Naive thymus-derived CD4-positive, alpha-beta T cell (primary cell): ENCODE results near the gene IGFBP4. TPM values are rescaled to one million over a fixed set of nuclear protein-coding genes. Genes with fewer than 3 reads are reported as not detected.
A peak's percentile ranks its signal among the peaks of the same experiment; 100 is the strongest.

Source experiments
- ATAC-seq: fragments of 150-1000 bp; cut with Tn5 transposase; 2 replicates; pipeline ENCODE4 v1.10.0; 2021; ENCODE audit warnings: mild to moderate bottlenecking, moderate library complexity
- CTCF ChIA-PET: fragments of 350-600 bp; sonication (Branson Sonifier 250); formaldehyde crosslinking; loops from one replicate; lab custom pipeline; 2021; ENCODE audit warnings: antibody characterized with exemption; lab: Charles Lee
- POLR2A ChIA-PET: fragments of 350-600 bp; sonication (Branson Sonifier 250); formaldehyde crosslinking; loops from one replicate; lab custom pipeline; 2021; ENCODE audit warnings: antibody characterized with exemption, inconsistent platforms; lab: Charles Lee
- DNase-seq, 9 donors: peaks; one replicate each; pipeline versions ENCODE4 v3.0.0 to v3.0.0-alpha.2; 2020 to 2022; ENCODE audit warnings: mixed read lengths in 1 of 9
- H3K27ac ChIP-seq: one replicate; pipeline ENCODE4 v1.7.0; 2013; ENCODE audit warnings: mild to moderate bottlenecking, low read depth, low read length, moderate library complexity
- H3K27me3 ChIP-seq, 2 donors: one replicate each; pipeline ENCODE4 v1.7.0; 2013; ENCODE audit warnings: low read length in 2 of 2, mild to moderate bottlenecking in 2 of 2, moderate library complexity in 2 of 2; ENCODE audit not compliant: control insufficient read depth in 2 of 2, insufficient read depth in 2 of 2
- H3K36me3 ChIP-seq, 3 experiments: 1 replicate in 2 of 3; 2 replicates in 1 of 3; pipeline ENCODE4 v1.7.0; 2013; ENCODE audit warnings: low read length in 3 of 3, mild to moderate bottlenecking in 3 of 3, moderate library complexity in 1 of 3; ENCODE audit not compliant: insufficient read depth in 3 of 3, control insufficient read depth in 2 of 3
- H3K4me1 ChIP-seq, 2 donors: one replicate each; pipeline ENCODE4 v1.7.0; 2013; ENCODE audit warnings: low read length in 2 of 2, mild to moderate bottlenecking in 2 of 2, moderate library complexity in 1 of 2; ENCODE audit not compliant: control insufficient read depth in 2 of 2, insufficient read depth in 2 of 2
- H3K4me3 ChIP-seq: 2 replicates; pipeline ENCODE4 v1.7.0; 2013; ENCODE audit warnings: mild to moderate bottlenecking, low read length
- H3K9me3 ChIP-seq, 3 experiments: 1 replicate in 2 of 3; 2 replicates in 1 of 3; pipeline ENCODE4 v1.7.0; 2013; ENCODE audit warnings: low read length in 3 of 3; ENCODE audit not compliant: control insufficient read depth in 2 of 3
- H3K27ac Mint-ChIP-seq, 9 donors: one replicate each; pipeline ENCODE4 v1.8.0; 2020 to 2022; ENCODE audit warnings: mixed read lengths in 9 of 9, mild to moderate bottlenecking in 8 of 9, moderate library complexity in 5 of 9, inconsistent platforms in 2 of 9
- H3K27me3 Mint-ChIP-seq, 5 donors: one replicate each; pipeline ENCODE4 v1.8.0; 2021 to 2022; ENCODE audit warnings: mixed read lengths in 5 of 5, mild to moderate bottlenecking in 1 of 5
- H3K36me3 Mint-ChIP-seq, 5 donors: one replicate each; pipeline ENCODE4 v1.8.0; 2020 to 2022; ENCODE audit warnings: mixed read lengths in 5 of 5, mild to moderate bottlenecking in 3 of 5, inconsistent platforms in 1 of 5
- H3K4me1 Mint-ChIP-seq, 7 donors: one replicate each; pipeline ENCODE4 v1.8.0; 2020 to 2022; ENCODE audit warnings: mixed read lengths in 7 of 7, mild to moderate bottlenecking in 3 of 7, inconsistent platforms in 1 of 7
- H3K4me3 Mint-ChIP-seq, 10 donors: one replicate each; pipeline ENCODE4 v1.8.0; 2020 to 2022; ENCODE audit warnings: mild to moderate bottlenecking in 10 of 10, mixed read lengths in 10 of 10, moderate library complexity in 6 of 10, inconsistent platforms in 2 of 10
- H3K9me3 Mint-ChIP-seq, 11 donors: one replicate each; pipeline ENCODE4 v1.8.0; 2020 to 2022; ENCODE audit warnings: mixed read lengths in 11 of 11, mild to moderate bottlenecking in 4 of 11, inconsistent platforms in 1 of 11, moderate library complexity in 1 of 11
- intact Hi-C, 2 donors: fragments of 100-400 bp; cut with micrococcal nuclease; formaldehyde crosslinking; loops; one replicate each; pipeline ENCODE4 v1.15.1; 2023
- polyA plus RNA-seq, 2 donors: library from polyadenylated mRNA; unstranded; fragments of 300-500 nt; fragmentation: Illumina TruSeq; gene quantifications; one replicate each; pipeline ENCODE4 v1.2.3, GENCODE V29; 2021
- total RNA-seq, 6 experiments: library from RNA in 5 of 6; stranded (reverse) in 5 of 6; gene quantifications; 1 replicate in 5 of 6; 2 replicates in 1 of 6; pipeline ENCODE4 v1.2.3 and lab custom pipeline; 2021 to 2026

IGFBP4 gene
- total and polyA plus RNA-seq, 7 experiments from 2014 or later: 0.45 to 116 (median 1.8) TPM

- H3K27ac Mint-ChIP-seq: peak overlapping the region in 4 of 9 donors; percentile 59 to 97 (median 84)
- H3K27me3 ChIP-seq: peaks cover 0 to 5% of the 10 kb centered on the region in 2 donors
- H3K9me3 ChIP-seq: no peaks in the 10 kb centered on the region
- H3K4me1 ChIP-seq: peaks cover 0 to 16% of the 10 kb centered on the region in 2 donors
- no peak for DNase-seq
- no peaks in the 10 kb centered on the region for H3K9me3 Mint-ChIP-seq
- no peak for ATAC-seq
- peak overlapping the region; percentile 96 for H3K4me3 ChIP-seq
- ChIA-PET CTCF (interaction anchor here (0.9 to 4.2 kb wide), 11 partner anchors 9 to 145 kb away, joined by 3 to 34 read pairs (median 4); no protein-coding TSS in a partner anchor), POLR2A (interaction anchor here (0.5 to 1.9 kb wide), 16 partner anchors 10 to 1600 kb away, joined by 3 to 19 read pairs (median 4); partner anchors contain the start of genes CCR7 and DNAJC7)
- no peaks in the 10 kb centered on the region for H3K36me3 ChIP-seq
- peaks cover 0 to 20% (median 0%) of the 10 kb centered on the region in 5 donors for H3K36me3 Mint-ChIP-seq
- peaks cover 6 to 44% (median 23%) of the 10 kb centered on the region in 7 donors for H3K4me1 Mint-ChIP-seq
- intact Hi-C loops: loop anchor here (2.0 to 5.0 kb wide), 5 partner anchors 16 to 200 kb away; partner anchors contain the start of genes CDC6 (in 1 of the 2) and WIPF2 (in 1 of the 2)
- peak overlapping the region; percentile 87 to 99 (median 92) for H3K4me3 Mint-ChIP-seq
- peak overlapping the region; percentile 41 for H3K27ac ChIP-seq
- H3K27me3 Mint-ChIP-seq: peaks cover 0 to 2% (median 0%) of the 10 kb centered on the region in 5 donors
Observed at GRCh38 chr17:40417258-40417608, 26.0 kb upstream of the IGFBP4 start.

- H3K36me3 ChIP-seq: no peaks in the 10 kb centered on the region
- DNase-seq (peak; percentile 92 to 98 (median 98)), ATAC-seq (peak; percentile 100)
- peak within 1 kb of the TSS; percentile 71 for H3K27ac ChIP-seq
- peaks cover 0 to 2% (median 0%) of the 10 kb centered on the region in 5 donors for H3K27me3 Mint-ChIP-seq
- H3K36me3 Mint-ChIP-seq: peaks cover 0 to 15% (median 0%) of the 10 kb centered on the region in 5 donors
- CTCF ChIA-PET: interaction anchor here (0.9 to 4.2 kb wide), 13 partner anchors 9 to 144 kb away, joined by 3 to 34 read pairs (median 4); no protein-coding TSS in a partner anchor
- H3K4me1 Mint-ChIP-seq: peaks cover 6 to 41% (median 23%) of the 10 kb centered on the region in 7 donors
- H3K4me1 ChIP-seq: peaks cover 0 to 16% of the 10 kb centered on the region in 2 donors
- POLR2A ChIA-PET: interaction anchor here (0.5 to 1.9 kb wide), 25 partner anchors 9 to 1600 kb away, joined by 3 to 19 read pairs (median 4); partner anchors contain the start of genes CCR7, DNAJC7 and PSMD3
- peaks cover 0 to 5% of the 10 kb centered on the region in 2 donors for H3K27me3 ChIP-seq
- H3K4me3 Mint-ChIP-seq: peak within 1 kb of the TSS; percentile 87 to 99 (median 92)
- no peaks in the 10 kb centered on the region for H3K9me3 ChIP-seq
- peak within 1 kb of the TSS; percentile 96 for H3K4me3 ChIP-seq
- H3K9me3 Mint-ChIP-seq: no peaks in the 10 kb centered on the region
- peak within 1 kb of the TSS; percentile 75 to 97 (median 90) for H3K27ac Mint-ChIP-seq
- intact Hi-C loops: loop anchor here (1.0 to 5.0 kb wide), 9 partner anchors 9 to 201 kb away; partner anchors contain the start of genes CDC6 (in 1 of the 2) and WIPF2 (in 1 of the 2)
Observed at GRCh38 chr17:40417609-40418427, 25.4 kb upstream of the IGFBP4 start, which contains the start of gene TOP2A. TOP2A (minus strand) TSS chr17:40417896; CDS start chr17:40417791, 105 bp downstream.

GRCh38 chr17:40418428-40418706 lies 24.9 kb upstream of the IGFBP4 start:
- DNase-seq: no peak
- peaks cover 6 to 38% (median 23%) of the 10 kb centered on the region in 7 donors for H3K4me1 Mint-ChIP-seq
- peak overlapping the region; percentile 87 to 99 (median 92) for H3K4me3 Mint-ChIP-seq
- Histone ChIP-seq H3K9me3 (no peaks in the 10 kb centered on the region), H3K36me3 (no peaks in the 10 kb centered on the region), H3K27ac (peak overlapping the region; percentile 71), H3K27me3 (peaks cover 0 to 5% of the 10 kb centered on the region in 2 donors), H3K4me3 (peak overlapping the region; percentile 96), H3K4me1 (peaks cover 0 to 16% of the 10 kb centered on the region in 2 donors)
- peak overlapping the region; percentile 75 to 97 (median 90) for H3K27ac Mint-ChIP-seq
- peaks cover 0 to 12% (median 0%) of the 10 kb centered on the region in 5 donors for H3K36me3 Mint-ChIP-seq
- intact Hi-C loops: loop anchor here (1.0 to 5.0 kb wide), 7 partner anchors 9 to 201 kb away; partner anchors contain the start of genes CDC6 (in 1 of the 2) and WIPF2 (in 1 of the 2)
- ChIA-PET POLR2A (interaction anchor here (0.6 to 1.9 kb wide), 15 partner anchors 9 to 1271 kb away, joined by 3 to 19 read pairs (median 4); partner anchors contain the start of gene CCR7), CTCF (interaction anchor here (0.9 to 4.2 kb wide), 8 partner anchors 14 to 197 kb away, joined by 3 to 34 read pairs (median 4); no protein-coding TSS in a partner anchor)
- H3K27me3 Mint-ChIP-seq: peaks cover 0 to 2% (median 0%) of the 10 kb centered on the region in 5 donors
- H3K9me3 Mint-ChIP-seq: no peaks in the 10 kb centered on the region
- no peak for ATAC-seq

GRCh38 chr17:40419559-40420331 lies 23.5 kb upstream of the IGFBP4 start:
- Histone ChIP-seq H3K4me1 (peaks cover 0 to 16% of the 10 kb centered on the region in 2 donors), H3K36me3 (no peaks in the 10 kb centered on the region), H3K9me3 (no peaks in the 10 kb centered on the region), H3K27me3 (peaks cover 0 to 5% of the 10 kb centered on the region in 2 donors), H3K27ac (no peak overlapping the region), H3K4me3 (no peak overlapping the region)
- Mint-ChIP-seq H3K4me1 (peaks cover 6 to 35% (median 23%) of the 10 kb centered on the region in 7 donors), H3K36me3 (peaks cover 0 to 10% (median 0%) of the 10 kb centered on the region in 5 donors), H3K9me3 (no peaks in the 10 kb centered on the region), H3K4me3 (peak overlapping the region; percentile 60 to 85 (median 76)), H3K27me3 (peaks cover 0 to 2% (median 0%) of the 10 kb centered on the region in 5 donors), H3K27ac (peak overlapping the region in 8 of 9 donors; percentile 15 to 89 (median 80))
- ChIA-PET POLR2A (interaction anchor here (0.6 kb wide), 1 partner anchor 12 kb away, joined by 3 read pairs; no protein-coding TSS in a partner anchor), CTCF (interaction anchor here (0.6 to 1.3 kb wide), 2 partner anchors 84 to 196 kb away, joined by 3 to 4 read pairs; no protein-coding TSS in a partner anchor)
- ATAC-seq (no peak), DNase-seq (peak in 2 of 9 donors; percentile 21 to 29)
- intact Hi-C loops: loop anchor here in 1 of 2 donors (5.0 kb wide), 3 partner anchors 102 to 202 kb away; partner anchors contain the start of genes CDC6 and WIPF2

GRCh38 chr17:40422990-40423633 lies 20.1 kb upstream of the IGFBP4 start:
- peaks cover 0 to 5% (median 0%) of the 10 kb centered on the region in 5 donors for H3K27me3 Mint-ChIP-seq
- H3K4me1 Mint-ChIP-seq: peaks cover 25 to 45% (median 36%) of the 10 kb centered on the region in 7 donors
- no peaks in the 10 kb centered on the region for H3K27me3 ChIP-seq
- intact Hi-C loops: no loop called here
- no peaks in the 10 kb centered on the region for H3K36me3 ChIP-seq
- CTCF ChIA-PET: interaction anchor here (1.1 to 1.7 kb wide), 2 partner anchors 21 to 133 kb away, joined by 3 to 4 read pairs; no protein-coding TSS in a partner anchor
- no peak overlapping the region for H3K27ac ChIP-seq
- peaks cover 0 to 2% (median 0%) of the 10 kb centered on the region in 11 donors for H3K9me3 Mint-ChIP-seq
- no peaks in the 10 kb centered on the region for H3K9me3 ChIP-seq
- ATAC-seq: no peak
- H3K36me3 Mint-ChIP-seq: no peaks in the 10 kb centered on the region
- H3K27ac Mint-ChIP-seq: peak overlapping the region in 3 of 9 donors; percentile 19 to 39 (median 23)
- H3K4me1 ChIP-seq: peaks cover 24 to 35% of the 10 kb centered on the region in 2 donors
- POLR2A ChIA-PET: interaction anchor here (0.6 kb wide), 1 partner anchor 30 kb away, joined by 3 read pairs; no protein-coding TSS in a partner anchor
- H3K4me3 Mint-ChIP-seq: no peak overlapping the region
- DNase-seq: no peak
- H3K4me3 ChIP-seq: no peak overlapping the region
